ENCODE data around the gene SH3TC1.

Gene SH3TC1

DNA sequence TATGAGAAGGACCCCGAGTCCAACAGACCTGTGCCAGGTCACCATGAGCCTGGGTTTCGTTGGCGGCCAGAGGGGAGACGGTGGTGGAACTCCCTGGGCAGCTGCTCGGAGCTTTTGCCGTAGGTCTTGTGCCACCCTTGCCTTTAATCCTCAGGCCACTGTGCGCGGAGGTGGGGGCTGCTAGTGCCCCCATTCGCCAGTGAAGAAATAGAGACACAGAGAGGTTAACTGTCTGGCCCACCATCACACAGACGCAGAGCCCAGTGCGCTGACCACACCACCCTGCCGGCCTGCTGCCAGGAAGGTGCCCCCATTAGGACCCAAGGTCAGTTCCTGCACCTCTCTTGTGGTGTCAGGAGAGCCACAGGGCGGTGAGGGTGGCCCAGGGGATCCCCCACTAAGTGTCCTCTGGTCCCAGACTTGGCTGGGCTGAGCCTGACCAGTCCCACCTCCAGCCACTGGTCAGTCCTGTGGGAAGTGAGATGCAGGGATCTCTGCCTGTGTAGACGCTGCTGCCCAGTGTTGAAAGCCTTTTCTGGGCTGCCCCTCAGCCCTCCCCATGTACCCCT, 42.2 kb downstream of the SH3TC1 start:
- in situ Hi-C loops (cut with MboI; ENCODE audit: low sequenced_read_pairs) = loop anchor here (10.0 kb wide), 1 partner anchor 164 kb away; no protein-coding TSS in a partner anchor

DNA sequence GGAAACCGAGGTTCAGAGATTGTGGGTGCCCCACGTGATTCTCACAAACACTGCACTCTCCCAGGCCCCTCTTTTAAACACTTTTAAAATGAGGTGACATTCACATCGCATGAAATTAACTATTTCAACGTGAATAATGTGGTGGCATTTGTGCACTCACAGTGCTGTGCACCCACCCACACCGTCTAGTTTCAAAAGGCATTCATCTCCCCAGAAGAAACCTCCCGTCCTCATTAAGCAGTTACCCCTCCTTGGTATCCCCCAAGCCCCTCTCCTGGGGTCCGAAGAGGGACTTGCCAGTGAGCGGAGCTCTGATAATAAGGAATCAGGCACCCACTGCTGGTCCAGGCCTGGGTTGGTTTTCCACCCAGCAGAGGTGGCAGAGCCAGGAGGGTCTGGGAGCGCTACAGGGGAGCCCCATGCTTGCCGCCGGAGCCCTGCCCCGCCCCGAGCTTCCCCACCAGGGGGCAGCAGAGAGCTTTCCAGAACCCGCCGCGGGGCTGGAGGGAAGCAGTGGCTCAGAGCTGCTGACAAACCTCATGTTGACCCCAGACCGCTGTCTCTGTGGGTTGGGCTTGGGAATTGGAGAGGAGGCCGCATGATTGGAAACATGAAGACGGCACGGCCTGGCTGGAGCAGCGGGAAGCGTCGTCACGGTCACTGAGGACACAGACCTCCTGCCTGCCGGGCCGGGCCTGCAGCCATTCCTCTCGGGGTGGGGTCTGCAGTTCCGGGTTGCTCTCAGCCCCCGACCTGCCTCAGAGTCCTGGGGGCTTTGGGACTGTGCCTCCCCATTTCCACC, 43.0 kb downstream of the SH3TC1 start:
- in situ Hi-C loops (cut with MboI; ENCODE audit: low sequenced_read_pairs) = loop anchor here (10.0 kb wide), 1 partner anchor 163 kb away; no protein-coding TSS in a partner anchor

DNA sequence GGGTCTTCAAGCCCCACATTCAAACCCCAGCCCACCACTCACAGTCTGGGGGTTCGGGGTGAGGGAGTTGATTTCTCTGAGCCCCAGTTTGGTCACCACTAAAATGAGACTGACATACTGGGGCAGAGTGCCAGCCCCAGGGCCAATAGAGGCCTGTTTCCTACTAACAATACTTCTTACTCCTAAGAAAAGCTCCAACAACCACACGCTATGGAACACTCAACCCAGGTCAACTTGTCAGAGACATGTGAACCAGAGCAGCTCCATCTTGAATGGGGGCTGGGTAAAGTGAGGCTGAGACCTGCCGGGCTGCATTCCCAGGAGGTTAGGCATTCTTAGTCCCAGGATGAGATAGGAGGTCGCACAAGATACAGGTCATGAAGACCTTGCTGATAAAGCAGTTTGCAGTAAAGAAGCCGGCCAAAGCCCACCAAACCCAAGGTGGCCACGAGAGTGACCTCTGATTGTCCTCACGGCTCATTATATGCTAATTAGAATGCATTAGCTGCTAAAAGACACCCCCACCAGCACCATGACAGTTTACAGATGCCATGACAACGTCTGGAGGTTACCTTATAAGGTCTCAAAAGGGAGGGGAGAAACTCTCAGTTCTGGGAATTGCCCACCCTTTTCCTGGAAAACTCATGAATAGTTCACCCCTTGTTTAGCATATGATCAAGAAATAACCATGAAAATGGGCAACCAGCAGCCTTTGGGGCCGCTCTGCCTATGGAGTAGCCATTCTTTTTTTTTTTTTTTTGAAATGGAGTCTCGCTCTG, 43.9 kb downstream of the SH3TC1 start:
- in situ Hi-C loops (cut with MboI; ENCODE audit: low sequenced_read_pairs) = loop anchor here (10.0 kb wide), 1 partner anchor 162 kb away; no protein-coding TSS in a partner anchor

DNA sequence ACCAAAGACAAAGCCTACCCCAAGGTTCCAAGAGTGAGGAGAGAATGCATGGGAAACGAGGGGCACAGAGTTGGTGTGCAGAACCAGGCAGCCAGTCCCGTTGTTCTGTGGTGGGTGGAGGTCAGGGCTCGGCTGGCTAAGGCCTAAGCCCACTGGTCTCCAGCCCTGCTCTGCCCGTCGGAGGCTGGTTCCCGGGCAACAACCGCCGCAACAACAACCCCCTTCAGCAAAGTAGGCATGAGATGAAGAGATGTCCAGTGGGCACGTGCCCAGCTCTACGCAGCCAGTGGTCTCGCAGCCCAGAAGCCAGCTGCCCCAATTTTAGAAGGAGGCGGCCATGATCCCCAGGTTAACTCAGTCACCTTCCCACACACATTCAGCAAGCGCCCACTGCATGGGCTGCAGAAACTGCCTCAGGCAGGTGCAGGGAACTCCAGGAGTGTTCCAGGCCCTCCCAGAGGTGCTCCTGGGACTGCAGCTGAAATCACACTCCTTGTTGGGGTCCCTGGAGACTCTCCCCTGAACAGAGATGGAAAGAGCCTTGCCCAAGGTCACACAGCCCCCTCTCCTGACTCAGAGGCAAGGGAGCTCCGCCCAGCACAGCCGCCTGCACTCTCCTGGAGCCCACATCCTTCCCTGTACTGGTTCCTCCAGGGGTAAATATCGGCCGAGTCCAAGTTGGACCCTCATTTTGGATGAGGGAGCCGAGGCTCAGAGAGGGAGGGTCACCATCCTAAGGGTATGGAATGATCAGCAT, 45.1 kb downstream of the SH3TC1 start:
- in situ Hi-C loops (cut with MboI; ENCODE audit: low sequenced_read_pairs) = loop anchor here (10.0 kb wide), 1 partner anchor 161 kb away; no protein-coding TSS in a partner anchor

DNA sequence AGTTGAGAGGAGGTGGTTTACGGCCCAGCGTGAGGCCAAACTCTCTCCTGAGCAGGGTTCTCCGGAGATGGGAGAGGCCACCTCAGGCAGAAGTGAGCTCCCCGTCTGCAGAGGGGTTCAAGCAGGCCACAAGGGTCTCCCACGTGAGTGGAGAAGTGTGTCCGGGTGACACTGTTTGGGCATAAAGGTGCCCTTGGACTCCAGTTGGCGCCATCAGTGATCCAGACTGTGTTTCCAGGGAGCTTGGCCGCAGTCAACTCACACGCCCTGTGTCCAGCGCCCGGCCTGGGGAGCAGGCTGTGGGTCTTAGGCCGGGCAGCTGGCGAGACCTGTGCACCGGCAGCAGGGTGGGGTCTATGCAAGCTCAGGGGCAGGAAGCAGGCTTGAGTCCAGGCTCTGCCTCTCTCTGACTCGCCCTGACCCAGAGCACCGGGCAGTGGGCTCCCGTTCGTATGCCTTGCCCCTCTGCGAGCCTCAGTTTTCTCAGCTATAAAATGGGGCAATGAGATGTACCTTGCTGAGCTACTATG, 45.9 kb downstream of the SH3TC1 start:
- in situ Hi-C loops (cut with MboI; ENCODE audit: low sequenced_read_pairs) = loop anchor here (10.0 kb wide), 1 partner anchor 160 kb away; no protein-coding TSS in a partner anchor

DNA sequence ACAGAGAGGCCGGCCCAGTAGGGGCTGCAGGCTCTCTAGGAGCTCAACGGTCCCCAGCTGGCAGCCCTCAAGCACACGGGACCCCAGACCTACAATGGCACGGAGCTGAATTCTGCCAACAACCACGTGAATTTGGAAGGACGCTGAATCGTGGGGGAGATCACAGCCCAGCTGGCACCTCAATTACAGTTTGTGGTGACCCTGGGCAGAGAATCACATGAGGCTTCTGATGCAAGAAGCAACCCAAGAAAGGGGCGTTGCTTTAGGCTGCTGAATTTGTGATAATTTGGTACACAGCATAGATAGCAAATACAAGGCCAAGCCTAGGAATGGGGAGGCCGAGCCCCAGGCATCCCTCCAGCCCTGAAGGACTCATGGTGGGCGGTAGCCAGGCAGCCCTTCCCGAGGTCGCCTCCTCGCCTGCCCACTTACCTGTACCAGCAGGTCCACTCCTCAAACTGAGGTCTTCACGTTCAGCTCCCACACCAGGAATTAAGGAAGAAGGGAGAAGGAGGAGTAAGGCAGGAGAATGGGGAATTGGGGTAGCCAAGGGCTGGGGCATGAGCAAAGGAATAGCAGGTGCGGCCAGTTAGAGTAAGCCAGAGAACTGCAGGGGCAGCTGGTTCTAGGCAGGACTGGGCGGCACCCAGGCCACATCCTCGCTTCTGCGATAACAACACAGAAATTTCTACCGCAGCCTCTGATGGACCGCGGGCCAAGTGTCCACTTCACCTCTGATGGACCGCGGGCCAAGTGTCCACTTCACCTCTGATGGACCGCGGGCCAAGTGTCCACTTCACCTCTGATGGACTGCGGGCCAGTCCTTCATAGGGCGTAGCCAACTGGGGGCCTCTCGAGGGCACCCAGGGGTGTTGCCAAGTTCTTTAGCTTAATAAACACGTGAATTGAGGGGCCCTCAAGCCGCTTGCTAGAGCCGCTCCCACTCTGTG, 47.1 kb downstream of the SH3TC1 start:
- in situ Hi-C loops (cut with MboI; ENCODE audit: low sequenced_read_pairs) = loop anchor here (10.0 kb wide), 1 partner anchor 159 kb away; no protein-coding TSS in a partner anchor

DNA sequence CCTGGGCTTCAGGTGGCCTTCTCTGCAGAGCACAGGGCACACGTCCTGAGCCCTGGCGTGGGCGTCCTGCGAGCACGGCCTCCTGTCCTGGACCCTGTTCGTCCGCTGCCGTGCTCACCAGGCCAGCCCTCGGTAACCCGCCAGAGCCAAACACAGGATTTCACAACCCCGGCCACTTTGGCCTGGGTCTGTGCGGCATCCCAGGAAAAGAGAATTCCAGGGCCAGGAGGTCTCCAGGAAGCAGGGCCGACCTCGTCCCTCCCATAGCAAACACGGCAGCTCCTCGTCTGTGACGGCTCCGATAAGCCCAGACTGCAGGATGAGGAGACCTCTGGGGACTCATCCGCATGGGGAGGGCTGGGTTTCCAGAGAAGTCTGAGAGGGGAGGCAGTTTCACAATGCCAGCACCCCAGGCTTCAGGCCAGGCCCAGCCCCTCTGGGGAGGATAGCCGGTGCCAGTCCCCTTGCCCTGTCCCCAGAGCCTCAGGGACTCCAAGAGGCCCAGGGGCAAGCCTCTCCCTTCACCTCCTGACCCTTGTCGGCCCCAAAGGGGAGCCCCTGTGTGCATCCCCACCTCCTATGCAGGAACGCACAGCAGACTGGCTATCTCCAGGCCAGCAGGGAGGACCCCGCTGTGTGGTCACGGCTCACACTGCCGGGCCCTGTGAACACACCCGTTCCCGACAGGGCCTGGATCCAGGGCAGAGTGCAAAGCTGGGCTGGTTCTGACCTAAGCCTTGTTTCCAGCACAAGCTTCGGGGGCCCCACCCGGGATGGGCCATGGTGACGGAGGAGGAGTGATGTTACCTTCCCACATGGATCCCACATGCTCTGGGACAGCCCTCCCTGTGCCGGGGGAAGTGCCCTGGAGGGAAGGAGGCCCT, 48.2 kb downstream of the SH3TC1 start:
- in situ Hi-C loops (cut with MboI; ENCODE audit: low sequenced_read_pairs) = loop anchor here (10.0 kb wide), 1 partner anchor 158 kb away; no protein-coding TSS in a partner anchor

DNA sequence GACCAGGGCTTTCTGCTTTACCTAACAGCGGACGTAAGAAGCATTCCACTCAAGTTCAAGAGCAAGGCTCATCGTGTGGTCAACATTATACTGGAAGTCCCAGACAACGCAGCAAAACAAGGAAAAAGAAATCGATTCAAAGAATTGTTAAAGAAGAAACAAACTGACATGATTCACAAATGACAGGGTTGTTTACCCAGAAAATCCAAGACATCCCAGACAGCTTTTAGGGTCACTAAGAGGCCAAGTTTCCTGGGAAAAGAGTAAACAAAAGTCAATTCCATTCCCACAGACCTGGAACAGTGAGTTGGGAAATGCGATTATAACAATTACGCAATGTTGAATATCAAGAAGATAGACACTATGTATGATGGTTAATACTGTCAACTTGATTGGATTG, 49.0 kb downstream of the SH3TC1 start:
- in situ Hi-C loops (cut with MboI; ENCODE audit: low sequenced_read_pairs) = loop anchor here (10.0 kb wide), 1 partner anchor 157 kb away; no protein-coding TSS in a partner anchor

DNA sequence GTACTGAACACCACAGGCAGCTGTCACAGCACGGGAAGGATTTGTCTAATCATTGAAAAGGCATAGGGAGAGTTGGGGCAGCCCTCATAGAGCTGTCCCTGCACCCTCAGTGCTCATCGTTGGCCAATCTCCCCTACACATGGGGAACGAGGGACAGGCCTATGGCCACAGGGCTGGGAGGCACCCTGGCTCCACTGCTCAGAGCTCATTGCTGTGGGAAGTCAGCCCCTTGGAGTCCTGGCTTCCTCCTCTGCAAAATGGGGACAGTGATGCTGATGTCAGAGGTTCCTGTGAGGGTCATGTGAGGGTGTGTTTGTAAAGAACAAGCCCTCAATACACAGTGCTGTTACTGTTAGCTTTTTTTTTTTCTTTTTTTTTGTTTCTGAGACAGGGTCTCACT, 51.1 kb downstream of the SH3TC1 start:
- in situ Hi-C loops (cut with MboI; ENCODE audit: low sequenced_read_pairs) = no loop called here

DNA sequence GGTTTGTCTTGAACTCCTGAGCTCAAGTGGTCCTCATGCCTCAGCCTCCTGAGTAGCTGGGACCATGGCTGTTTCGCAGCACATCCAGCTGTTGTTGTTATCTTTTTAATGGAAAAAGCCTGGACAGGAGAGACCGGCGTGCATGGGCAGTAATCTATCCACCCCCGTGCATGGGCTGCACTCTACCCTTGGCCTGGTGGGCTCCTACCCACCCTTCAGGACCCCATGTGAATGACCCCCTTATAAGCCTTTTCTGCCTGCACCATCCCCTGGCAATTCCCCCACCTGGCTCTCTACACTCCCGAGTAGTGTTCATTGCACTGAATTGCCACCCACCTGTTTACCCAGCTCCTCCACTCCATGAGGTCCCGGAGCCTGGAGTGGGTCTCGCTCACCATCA, 51.5 kb downstream of the SH3TC1 start:
- in situ Hi-C loops (cut with MboI; ENCODE audit: low sequenced_read_pairs) = no loop called here

DNA sequence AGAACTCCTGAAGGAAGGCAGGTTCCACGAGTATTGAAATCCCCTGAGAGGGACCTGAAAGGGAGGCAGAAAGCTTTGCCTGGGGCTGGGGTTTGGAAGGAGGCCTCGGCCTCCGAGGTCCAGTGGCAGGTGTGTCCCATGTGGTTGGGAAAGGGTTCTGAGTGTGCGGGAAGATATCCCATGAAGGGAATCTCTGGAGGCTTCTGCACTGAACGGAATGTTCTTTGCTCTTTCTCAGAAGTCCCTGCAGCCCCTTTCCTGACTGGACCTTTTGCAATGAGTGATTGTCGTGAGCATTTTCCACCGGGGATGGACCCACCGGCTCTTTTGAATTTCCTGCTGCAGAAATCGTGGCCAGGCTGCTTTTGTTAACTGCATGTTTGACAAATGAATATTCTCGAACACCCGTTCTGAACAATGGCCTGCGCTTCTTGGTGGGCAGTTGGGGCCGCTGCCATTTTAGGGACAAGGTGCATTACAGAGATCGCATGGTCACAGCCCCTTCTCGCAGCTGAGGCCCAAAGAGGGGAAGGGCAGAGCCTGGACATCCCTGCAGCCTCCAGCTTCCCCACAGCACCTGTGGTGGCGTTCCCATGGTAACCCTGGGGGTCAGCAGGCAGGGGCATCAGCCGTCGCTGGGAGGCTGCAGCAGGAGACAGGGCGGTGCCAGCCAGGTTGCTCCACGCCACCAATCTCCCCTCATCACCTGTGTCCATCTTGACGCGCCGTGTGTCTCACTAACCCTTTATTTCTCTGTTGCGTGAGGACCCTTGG, 52.2 kb downstream of the SH3TC1 start:
- in situ Hi-C loops (cut with MboI; ENCODE audit: low sequenced_read_pairs) = no loop called here

DNA sequence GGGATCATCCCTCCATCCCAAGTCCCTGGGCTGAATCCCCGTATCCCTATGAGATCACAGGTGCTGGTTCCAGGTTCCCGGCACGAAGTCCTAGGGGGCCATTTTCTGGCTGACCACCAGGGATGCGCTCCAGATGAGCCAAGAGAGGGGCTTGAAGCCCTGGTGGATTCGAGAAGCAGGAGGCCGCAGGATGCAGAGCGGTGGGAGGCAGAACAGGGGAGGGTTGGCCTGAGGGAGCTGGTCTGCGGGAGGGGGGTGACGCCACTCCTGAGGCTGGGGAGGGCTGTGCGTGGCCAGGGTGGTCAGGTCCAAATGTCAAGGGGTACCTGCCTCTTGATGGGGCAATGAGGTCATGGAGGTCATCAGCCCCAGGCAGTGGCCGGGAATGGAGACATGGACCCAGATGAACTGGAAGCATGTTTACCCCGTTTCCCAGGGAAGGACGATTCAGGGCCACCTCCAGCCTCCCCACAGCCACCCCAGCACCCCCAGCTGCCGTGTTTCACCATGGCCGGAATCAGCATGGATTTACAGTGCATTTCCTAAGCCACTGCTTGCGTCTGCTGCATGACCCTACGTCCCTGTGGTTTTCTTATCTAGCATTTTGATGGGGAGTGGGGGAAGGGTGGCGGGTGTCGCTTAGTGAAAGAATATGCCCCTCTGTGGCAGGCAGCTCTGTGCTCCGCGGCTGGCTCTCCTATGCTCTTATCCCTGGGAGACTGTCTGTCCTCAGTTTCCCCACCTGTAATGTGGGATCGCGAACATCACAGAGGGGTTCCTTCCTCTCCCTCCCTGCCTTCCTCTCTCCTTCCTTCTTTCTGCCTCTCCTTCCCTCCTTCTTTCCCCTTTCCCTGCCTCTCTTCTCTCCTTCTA, 53.4 kb downstream of the SH3TC1 start:
- in situ Hi-C loops (cut with MboI; ENCODE audit: low sequenced_read_pairs) = no loop called here

DNA sequence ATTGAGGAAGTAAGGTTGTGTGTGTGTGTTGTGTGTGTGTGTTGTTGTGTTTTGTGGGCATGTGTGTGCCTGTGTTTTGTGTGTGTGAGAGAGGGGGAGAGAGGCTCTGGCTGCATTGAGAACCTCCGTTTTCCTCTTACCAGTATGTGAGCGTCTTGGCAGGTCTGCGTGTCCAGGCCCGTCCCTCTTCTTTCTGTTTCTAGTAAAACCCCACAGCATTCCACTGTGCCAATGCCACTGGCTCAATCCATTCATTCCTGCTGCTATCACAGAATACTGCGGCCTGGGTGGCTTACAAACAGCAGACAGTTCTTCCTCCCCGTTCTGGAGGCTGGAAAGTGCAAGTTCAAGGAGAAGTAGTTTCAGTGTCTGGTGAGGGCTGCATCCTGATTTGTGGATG, 55.0 kb downstream of the SH3TC1 start:
- in situ Hi-C loops (cut with MboI; ENCODE audit: low sequenced_read_pairs) = no loop called here

DNA sequence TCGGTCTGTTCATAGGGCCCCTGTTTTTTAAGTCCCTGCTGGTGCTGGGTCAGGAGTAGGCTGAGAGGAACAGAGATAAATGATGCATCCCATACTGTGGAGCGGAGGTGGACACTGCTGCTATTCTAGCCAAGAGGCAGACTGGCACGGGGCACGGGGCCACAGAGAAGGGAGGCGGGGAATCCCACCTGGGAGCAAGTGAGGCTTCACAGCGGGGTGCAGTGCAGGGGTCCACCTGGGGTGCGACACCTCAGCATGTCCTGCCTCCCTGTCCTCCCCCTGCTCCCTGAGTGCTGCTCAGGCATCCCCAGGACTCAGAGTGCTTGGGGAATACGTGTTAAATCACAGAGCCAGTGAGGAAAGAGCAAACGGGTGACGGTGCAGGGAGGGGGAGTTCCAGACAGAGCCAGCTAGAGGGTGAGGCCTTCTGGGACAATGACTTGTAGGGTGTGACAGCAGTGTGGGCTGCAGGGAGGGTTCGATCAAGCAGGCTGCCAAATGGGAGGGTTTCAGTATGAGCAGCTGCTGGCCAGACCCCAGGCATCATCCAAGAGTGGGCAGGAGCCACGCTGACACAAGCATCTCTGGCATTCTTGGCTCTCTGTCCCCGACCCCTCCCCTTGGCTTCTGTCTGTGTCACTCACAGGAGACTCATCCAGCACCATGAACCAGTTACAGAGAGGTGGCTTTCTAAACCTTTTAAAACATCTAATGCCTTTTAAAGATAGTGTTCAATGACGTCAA, 56.8 kb downstream of the SH3TC1 start:
- in situ Hi-C loops (cut with MboI; ENCODE audit: low sequenced_read_pairs) = no loop called here

DNA sequence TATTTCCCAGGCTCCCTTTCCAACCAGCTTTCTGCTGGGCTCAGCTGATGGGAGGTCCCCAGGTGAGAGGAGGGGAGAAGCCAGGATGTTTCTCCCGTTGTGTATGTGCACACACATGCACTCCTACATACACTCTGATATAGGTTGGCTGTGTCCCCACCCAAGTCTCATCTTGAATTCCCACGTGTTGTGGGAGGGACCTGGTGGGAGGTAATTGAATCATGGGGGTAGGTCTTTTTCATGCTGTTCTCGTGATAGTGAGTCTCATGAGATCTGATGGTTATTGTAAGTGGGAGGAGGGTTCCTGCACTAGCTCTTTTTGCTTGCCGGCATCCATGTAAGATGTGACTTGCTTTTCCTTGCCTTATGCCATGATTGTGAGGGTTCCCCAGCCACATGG, 58.8 kb downstream of the SH3TC1 start:
- in situ Hi-C loops (cut with MboI; ENCODE audit: low sequenced_read_pairs) = no loop called here
